HG02763 (cell line): ENCODE data around the gene XPOT.

ENCODE experiments used
- ATAC-seq: cut with Tn5 transposase; IDR thresholded peaks from one replicate; pipeline ENCODE4 v1.9.1; 2021; ENCODE audit warnings: mild to moderate bottlenecking, moderate library complexity; ENCODE audit not compliant: unreplicated experiment

XPOT gene

DNA sequence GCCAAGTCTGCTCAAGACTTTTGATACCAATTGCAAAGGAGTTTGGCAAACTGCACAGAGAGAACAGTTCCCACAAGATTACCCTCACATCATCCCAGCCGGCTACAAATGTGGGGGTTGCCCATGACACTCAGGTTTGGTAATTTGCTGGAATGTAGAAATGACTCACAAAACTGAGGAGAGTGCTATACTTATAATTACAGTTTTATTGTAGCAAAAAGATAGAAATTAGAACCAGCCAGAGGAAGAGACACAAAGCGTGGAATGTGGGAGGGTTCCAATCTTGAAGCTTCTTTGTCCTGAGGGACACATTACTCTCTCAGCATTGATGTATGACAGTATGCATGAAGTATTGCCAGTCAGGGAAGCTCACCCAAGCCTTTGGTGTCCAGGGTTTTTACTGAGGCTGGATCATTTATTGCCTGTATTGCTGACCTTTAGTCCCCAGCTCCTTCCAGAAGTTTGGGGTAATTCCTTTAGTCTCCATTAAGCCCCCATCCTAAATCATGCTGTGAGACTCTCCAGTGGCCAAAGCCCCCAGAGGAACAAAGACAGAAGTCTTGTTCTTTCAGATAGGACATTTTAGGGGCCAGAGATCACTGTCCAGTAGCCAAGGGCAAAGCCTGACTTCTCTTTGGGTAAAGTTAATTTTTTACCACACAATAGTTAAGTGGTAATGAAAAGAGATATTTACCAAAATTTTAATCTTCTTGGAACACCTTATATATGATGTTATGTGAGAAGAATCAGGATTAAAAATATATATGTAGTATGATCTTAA lies 57.6 kb downstream of the XPOT start:
- no peak for ATAC-seq

DNA sequence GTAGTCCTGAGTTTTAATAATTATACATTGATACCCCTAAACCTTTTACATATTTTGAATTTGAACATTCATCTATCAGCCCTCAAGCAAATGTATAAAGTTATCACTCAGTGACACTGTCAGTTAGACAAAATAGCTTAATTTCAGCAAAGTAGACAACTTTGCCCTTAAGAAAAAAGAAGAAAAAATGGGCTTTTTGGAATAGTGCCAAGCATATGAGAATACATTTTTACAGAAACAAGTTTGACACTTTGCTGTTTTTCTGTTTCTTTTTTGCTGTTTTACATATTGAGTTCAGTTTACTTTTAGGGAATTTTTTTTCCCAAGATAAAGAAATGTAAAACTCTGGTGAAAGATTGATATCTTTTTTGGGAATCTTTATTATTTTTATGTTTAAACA lies 62.0 kb downstream of the XPOT start:
- no peak for ATAC-seq

DNA sequence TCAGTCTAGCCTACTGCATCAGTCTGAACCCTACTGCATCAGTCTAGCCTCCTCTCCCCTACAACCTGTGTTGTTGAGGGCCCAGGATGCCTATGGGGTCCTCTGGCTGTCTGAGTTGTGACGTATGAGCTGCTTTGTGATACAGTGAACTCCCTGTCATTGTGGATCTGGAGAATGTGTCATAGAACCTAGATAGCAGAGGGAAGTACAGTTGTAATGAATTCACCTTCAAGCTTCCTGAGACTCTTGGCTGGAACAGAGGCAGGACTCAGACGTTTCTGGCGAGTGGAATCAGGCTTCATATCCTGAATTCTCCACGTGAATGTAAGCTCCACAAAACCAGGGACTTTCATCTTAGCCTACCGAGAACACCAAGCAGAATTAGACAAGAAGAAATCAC lies 64.8 kb downstream of the XPOT start:
- ATAC-seq: no peak

DNA sequence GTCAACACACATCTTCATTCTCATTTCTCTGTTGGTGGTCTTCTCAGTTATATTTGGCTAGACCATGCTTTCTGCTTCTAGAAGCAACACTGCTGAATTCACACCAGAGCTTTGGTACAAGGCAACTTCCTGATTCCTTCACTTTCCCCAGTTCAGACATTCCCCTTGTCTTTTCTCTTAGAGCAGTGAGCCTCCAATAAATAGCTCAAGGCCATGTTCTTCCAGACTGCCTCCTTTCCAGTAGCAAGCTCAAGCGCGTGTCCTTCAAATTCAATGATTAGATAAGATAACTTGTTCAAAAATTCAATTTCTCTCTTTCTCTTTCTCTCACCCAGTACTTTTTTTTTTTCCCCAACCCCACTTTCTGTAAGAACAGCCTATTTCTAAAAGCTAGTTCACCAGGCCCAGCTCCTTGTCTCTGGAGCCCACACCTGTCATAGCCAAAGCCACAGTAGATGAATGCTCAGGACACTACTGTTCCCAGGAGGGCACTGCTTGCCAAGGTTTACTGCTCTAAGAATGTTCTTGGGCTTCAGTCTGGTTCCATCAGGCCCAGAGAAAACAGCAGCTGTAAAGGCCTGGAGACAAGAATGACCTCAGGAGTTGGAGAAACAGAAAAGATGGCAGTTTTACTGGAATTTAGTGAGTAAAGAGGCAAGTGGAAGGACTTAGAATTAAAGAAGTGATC lies 65.4 kb downstream of the XPOT start:
- no peak for ATAC-seq

DNA sequence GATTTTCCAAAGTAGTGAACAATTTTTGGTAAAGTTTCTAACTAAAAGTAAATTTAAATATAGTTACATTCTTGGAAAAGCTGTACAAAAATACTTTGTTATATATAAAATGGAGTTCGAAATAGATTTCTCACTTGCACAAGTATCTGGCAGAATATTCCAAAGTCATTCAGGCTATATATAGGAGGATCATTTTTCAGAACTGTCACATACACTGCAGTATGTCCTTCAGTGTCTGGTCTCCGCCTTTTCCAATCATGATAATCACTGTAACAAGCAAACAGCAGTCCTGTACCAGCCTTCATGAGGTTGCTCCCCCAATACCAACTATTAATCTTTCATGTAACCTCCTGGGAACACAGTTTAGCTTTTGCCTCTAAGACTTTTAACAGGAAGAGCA lies 66.3 kb downstream of the XPOT start:
- ATAC-seq: no peak

DNA sequence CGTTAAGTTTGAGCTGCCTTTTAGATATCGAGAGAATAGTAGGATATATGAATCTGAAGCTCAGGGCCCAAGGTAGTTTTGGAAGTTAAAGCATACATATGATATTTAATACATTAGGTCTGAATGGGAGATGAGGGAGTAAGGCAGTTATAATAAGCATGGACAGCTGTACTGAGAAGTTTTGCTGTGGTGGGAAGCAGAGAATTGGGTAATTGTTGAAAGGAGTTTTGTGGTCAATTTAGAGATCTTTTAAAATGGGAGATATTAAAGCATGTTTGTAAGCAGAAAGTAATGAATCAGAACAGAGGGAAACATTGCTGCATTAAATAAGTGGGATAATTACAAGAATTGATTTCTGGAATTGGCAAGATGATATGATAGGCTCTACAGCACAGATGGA lies 69.0 kb downstream of the XPOT start:
- ATAC-seq: no peak

DNA sequence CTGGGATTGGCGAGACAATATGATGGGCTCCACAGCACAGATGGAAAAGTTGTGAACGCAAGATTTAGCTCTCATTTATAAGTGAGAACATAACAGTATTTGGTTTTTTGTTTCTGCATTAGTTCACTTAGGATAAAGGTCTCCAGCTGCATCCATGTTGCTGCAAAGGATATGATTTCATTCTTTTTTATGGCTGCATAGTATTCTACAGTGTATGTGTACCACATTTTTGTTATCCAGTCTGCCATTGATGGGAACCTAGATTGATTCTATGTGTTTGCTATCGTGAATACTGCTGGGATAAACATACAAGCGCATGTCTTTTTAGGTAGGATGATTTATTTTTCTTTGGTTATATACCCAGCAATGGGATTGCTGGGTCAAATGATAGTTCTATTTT lies 71.3 kb downstream of the XPOT start:
- no peak for ATAC-seq

DNA sequence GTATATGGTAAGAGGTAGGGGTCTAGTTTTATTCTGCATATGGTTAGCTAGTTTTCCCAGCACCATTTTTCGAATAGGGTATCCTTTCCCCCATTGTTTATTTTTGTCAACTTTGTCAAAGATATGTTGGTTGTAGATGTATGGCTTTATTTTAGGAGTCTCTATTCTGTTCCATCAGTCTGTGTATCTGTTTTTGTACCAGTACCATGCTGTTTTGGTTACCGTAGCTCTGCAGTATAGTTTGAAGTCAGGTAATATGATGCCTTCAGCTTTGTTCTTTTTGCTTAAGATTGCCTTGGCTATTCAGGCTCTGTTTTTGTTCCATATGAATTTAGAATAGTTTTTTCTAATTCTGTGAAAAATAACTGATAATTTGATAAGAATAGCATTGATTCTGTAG lies 72.7 kb downstream of the XPOT start:
- no peak for ATAC-seq

DNA sequence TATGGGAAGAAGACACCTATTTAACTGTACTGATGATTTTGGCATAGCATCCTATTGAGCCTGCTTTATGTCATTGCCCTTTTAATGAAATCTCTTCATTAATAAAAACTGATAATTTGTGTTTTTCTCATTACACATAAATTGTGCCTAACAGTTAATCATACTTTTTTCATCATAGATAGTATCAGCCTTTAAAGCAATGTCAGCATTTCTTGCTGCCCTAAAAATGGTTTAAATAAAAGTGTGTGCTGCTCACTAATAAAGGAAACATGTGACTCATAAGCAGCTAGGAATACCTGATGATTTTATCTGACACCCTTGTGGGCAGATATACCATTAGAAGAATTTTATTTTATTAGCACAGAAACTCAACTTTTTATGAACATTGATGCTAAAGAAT lies 74.5 kb downstream of the XPOT start:
- no peak for ATAC-seq

DNA sequence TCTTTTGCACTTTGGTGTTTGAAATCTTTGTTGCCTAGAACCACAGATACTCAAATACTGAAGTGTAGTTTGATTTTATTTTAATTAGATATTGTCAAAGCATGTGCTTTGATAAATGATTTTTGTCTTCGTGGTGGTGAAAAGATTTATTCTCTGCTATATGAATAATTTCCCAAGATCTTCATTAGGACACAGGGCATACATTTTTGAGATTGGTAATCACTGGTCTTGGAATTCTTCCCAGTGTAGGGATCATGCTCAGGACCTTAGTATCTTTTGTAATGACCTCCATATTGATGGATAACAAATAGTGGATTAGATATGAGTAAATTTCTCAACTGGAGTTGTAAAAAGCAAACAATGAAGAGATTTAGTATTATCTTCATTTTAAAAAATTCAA lies 76.0 kb downstream of the XPOT start:
- ATAC-seq: no peak

DNA sequence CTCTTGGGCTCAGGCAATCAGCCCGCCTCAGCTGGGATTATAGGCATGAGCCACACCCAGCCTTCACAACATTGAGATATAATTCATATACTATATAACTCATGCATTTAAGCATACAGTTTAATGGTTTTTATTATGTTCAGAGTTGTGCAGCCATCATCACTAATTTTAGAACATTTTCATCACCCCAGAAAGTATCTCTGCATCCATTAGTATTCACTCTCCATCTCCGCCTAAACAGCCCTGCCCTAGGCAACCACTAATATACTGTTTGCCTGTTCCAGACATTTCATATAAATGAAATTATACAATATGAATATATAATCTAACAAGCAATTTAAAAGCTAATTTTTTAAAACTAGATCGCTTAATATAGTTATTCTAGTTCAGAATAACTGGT lies 82.5 kb downstream of the XPOT start:
- no peak for ATAC-seq

DNA sequence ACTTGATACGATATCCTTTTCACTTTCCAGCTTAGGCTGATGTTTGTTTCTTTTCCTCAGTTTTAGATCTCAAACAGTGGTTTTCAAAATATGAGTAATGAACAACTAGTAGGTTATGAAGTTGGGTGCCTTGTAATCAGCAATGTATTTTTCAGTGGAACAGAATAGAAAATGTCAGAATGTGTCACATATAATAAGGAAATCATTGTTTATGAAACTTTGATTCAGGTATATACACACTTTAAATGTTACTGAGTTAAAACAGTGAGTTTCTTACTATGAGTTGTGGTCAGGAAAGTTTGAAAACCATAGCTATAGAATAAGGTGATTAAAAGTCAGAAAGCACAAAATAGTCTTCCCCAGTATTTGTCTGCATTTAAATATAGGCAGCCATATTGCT lies 87.5 kb downstream of the XPOT start:
- no peak for ATAC-seq

DNA sequence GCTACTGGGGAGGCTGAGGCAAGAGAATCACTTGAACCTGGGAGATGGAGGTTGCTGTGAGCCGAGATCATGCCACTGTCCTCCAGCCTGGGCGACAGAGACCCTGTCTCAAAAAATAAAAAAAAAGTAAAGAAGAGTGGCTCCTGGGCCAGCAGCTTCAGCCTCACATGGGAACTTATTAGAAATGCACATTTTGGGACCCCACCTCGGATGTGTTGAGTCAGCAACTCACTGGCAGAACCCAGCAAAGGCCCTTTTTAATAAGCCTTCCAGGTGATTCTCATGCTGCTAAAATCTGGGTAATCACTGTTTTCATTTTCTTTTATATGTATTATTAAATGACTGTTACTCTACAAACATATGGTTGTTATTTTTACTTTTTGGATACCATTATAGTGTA lies 89.3 kb downstream of the XPOT start:
- ATAC-seq: no peak

DNA sequence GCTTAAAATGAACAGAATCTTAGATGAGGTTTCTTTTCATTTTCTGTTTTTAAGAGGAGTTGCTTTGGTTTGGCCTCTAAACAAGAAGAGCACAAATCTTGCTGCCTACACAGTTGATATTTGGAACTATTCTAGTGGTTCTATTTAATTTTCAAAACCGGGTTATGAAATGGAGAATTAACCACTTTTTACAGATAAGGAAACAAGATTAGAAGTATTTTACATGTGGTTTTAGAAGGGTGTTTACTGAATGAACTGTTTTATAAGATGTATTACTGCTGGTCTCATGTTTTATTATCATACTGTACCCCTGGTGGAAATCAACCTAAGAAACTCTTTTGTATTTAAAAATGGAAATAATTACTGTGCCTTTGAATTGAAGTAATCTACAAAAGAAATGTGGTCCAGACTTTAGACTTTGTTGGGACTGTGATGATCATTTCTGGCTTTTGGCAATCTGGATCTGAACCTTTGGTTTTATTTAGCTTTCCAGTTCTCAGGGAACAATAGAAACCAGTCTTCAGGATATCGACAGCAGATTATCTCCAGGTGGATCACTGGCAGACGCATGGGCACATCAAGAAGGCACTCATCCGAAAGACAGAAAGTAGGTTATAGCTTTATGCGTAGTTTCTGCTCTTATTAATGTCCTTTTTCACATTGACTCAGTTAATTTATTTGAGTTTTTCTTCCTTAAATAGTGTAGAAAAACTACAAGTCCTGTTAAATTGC lies 91.0 kb downstream of the XPOT start:
- no peak for ATAC-seq

DNA sequence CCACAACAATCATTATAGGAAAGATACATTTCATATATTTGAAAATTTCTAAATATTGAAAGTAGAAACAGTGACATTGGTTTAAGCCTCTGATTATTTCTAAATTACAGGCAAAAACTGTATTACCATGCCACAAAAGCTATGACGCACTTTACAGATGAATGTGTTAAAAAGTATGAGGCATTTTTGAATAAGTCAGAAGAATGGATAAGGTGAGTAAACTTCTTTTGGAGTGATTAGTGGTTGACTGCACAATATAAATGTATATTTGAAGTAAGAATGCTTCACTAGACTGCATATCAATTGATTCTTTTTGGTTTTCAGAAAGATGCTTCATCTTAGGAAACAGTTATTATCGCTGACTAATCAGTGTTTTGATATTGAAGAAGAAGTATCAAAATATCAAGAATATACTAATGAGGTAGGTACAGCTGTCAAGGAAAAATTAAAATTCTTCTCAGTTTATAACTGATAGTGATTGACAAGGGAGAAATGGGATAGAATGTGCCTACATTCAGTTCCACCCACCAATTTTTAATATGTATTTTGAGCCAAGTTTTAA lies 92.7 kb downstream of the XPOT start:
- no peak for ATAC-seq

DNA sequence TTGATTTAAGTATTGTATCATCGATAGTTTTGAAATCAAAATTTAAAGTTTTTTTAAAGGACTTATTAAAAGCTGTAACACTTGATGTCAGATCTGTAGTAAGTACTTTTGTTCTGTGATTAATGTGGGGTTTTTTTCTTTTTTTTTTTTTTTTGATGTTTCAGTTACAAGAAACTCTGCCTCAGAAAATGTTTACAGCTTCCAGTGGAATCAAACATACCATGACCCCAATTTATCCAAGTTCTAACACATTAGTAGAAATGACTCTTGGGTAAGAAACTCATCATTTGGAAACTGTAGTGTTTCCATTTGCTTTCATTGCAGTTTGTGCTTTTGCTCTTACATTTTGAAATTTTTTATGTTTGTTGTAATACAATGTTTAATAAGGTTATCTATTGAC lies 93.3 kb downstream of the XPOT start:
- ATAC-seq: no peak

DNA sequence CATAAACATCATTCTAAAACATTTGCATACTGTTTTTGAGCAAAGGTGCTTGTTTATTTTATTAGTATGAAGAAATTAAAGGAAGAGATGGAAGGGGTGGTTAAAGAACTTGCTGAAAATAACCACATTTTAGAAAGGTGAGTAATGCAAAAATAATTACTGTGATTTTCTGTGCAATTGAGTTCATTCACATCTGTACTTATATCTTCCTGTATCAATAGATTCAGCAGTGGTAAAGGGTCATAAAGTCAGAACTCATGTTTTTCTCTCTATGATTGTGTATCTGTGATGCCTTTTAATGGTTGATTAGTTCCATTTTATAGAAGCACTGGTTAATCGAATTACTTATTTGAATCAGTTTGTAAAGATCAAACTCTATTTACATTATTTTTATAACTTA lies 93.7 kb downstream of the XPOT start:
- no peak for ATAC-seq

DNA sequence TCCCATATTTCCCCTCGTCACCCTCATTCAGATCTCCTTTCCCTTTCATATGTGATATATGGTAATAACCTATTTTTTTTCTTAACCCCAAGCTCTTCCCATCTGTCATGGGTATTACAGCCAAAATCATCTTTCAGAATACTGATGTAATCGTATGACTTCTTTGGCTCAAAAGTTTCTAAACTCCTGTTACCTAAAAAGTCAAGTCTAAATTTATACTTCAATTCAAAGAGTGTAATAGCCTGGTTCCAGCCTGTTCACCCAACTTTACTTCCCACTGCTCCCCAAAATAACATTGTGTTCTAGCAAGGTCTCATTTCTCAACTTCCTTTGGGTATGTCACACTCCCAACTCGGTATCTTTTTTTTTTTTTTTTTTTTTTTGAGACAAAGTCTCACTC lies 96.2 kb downstream of the XPOT start:
- no peak for ATAC-seq
